HG03558 (cell line): Measurements from ENCODE around the gene C1orf116.
"Not testable (repeated sequence)": the region's sequence is repeated elsewhere in the genome, so short reads cannot be mapped to it uniquely, and the experiment has no call there.

Experiments
- ATAC-seq: cut with Tn5 transposase; IDR thresholded peaks from one replicate; pipeline ENCODE4 v1.9.1; 2021; ENCODE audit warnings: moderate number of reproducible peaks; ENCODE audit not compliant: unreplicated experiment; ENCODE audit errors: extremely low read depth

C1orf116 gene

DNA sequence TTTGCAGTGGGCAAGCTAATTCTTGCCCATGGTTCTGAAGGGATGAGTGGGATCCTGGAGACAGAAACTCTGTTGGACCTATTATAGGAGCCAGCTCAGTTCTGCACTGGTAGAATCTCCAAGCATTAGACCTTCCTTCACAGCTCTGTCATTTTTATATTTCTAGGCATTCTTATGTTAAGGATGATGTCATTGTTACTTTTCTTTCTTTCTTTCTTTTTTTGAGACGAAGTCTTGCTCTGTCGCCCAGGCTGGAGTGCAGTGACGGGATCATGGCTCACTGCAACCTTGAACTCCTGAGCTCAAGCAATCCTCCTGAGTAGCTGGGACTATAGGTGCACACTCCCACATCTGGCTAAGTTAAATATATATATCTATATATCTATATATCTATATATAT, 28.0 kb upstream of the C1orf116 start:
- ATAC-seq, result no peak

DNA sequence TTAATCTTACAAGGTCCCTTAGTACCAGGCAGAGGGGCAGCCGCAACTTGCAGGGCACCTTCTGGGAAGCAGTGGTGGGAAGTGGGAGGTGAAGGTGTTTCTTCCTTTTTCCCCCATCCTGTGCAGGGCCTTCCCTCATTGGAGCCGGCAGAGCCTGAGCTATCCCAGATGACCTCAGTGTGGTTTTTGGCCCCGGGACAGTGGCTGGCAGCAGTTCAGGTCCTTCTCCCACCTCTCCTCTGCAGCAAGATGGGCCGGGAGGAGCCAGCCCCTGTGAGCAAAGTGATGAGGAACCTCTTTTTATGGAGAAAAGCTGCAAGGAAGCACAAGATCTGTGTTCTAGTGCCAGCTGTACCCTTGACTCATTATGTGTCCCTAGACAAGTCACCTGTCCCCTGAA, 27.3 kb upstream of the C1orf116 start:
- no peak for ATAC-seq

DNA sequence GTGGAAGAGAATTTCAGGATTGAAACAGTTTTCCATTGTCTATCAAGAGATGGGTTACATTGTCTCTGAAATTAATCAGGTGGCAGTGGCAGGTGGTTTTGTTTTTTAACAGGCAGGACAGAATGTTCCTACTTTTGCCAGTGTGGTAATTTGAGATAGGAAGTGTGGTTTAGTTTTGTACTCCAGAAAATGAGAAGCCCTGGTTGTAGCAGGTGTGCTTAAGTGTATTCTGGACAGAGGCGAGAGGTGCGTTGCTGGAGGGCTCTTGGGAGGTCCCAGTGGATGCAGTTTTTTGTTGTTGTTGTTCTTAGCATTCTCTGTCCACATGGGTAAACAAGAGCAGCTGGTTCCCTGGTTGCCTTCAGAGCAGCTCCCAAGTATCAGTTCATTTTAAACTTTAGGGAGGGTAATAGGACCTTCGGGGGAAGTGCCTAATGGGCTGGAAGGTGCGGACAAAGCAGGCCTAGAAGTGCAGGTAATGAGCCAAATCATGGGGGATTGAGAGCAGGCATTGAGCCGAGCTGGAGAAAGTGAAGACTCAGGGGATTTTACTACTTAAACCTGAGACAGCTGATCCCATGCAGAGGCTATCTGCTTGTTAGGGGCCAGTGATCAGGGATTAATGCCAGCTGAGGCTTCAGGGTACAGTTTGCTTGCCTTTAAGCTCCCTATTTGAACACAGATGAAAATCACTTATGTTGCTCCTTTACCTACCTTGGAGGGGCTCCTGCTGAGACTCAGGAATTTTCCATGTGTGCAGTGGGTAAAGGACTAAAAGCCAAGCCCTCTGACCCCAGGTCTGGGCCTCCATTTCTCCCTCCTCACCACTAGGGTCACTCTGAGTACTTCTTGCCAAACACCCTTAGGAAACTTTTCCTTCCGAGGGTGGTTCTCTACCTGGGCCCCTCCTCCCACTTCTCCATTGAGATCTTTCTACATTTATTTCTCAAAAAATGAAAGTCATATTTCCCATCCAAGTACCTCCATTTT, 26.6 kb upstream of the C1orf116 start:
- ATAC-seq, result no peak

DNA sequence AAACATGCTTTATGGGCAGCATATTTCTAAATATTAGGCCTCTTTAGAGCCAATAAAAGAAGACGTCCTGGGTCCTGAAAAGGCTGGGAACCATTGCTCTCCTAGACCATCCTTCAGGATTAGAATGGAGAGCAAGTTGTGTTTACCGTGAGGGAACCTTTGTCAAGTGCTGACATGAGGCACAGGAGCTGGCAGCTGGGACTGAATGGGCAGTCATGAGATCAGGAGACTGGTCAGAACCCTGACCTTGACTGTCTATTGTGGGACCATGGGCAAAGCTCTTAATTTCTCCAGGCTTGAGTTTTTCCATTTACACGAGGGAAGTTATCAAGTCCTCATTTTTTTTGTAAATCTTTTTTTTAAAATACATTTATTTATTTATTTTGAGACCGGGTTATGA, 25.7 kb upstream of the C1orf116 start:
- ATAC-seq, result no peak

DNA sequence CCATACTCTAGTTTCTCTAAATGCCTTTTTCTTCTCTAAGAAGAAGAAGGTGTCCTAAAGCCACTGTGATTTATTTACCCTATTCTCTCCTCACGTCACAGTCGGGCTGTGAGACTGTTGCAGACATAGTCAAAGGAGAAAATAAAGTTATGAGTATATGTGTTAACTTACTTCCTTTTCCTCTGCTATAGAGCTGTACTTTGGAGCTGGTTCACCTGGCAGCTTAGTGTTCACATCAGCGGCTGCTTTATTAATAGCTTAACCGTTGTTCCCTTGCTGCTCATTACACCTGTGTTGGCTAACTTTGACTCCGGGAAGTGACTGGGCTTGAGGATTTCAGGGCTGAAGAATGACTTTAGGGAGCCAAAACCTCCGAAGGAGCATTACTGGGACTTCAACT, 24.1 kb upstream of the C1orf116 start:
- no peak for ATAC-seq

DNA sequence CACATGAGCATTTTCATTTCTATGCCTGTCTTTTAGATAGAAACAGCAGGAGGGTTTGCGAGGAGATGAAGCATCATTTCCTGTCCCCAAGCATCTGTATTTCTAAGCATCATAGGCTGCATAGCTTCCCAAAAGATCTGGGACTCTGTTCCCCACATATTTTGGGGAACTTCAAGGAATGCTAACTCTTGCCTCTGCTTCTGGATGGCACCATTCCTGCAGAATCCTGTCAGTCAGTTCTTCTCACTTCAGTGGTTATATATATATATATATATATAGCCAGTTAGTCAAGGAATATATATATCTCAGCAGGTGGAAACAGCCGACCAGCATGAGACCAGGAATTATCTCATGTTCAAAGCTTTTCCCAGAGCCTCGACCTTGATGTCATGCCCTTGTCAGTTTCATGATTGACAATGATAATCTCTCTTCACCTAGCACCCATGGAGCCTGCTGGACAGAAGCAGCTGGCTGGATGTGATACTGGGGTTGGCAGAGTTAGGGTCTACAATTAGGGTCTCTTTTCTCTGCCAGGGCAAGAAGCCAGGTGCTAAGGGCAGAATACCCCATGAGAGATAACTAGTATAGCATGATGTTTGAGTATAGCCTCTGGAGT, 22.9 kb upstream of the C1orf116 start:
- ATAC-seq, result no peak

DNA sequence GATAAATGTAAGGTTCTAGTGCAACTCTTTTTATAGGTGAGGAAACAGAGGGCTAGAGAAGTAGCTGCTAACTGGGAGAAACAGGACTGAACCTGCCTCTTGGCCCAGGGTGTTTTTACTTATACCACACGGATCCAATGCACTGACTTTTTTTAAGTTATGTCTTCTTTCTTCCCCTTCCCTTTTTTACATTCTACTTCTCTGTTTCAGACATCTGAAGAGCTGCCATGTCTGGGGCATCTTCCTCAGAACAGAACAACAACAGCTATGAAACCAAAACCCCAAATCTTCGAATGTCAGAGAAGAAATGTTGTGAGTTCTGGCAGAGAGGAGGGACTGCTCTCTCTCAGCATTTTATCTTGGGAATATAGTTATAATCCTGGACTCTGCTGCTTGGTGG, 21.9 kb upstream of the C1orf116 start:
- no peak for ATAC-seq

DNA sequence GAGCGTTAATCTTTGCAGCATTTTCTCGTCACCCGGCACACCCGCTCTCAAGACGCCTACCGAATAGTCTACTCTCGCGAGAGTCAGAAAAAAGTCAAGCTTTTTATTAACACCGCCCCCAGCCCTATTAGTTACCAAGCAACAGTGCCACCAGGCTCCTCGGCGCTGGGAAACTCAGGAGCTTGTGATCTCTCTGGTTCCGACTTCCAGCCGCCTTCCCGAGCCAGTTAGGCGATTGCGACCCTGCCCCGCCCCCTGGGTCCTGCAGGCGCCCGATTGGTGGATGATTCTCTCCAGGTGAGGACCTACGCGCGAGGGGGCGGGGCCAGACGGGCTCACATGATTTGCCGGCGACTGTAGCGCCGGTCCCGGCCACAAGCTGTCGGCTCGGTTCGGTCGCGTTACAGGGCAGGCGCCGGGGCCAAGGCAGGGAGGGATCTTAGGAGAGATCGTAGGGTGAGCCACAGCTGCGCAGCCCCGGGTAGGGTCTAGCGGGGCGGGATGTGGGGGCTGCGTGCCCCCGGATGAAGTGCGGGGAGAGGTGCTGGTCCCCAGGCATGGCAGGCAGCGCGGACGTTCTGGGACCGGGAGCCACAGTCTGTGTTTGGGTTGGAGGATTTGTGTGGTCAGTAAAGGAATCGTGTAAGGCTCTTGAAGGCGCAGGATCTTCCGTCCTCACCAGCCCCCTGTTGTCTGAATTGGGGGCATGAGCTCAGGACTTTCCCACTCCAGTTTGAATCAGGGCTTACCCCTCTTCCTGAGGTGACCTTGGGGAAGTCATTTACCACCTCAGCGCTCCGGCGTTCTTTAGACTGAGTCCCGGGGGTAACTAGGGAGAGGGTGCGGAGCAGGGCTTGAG, 20.6 kb upstream of the C1orf116 start, which contains the start of gene PFKFB2:
PFKFB2 (plus strand) TSS at position 365 of the 859 bp plus-strand sequence. CDS start 1,443 bp downstream, outside the sequence.
- peak; percentile 37 for ATAC-seq

DNA sequence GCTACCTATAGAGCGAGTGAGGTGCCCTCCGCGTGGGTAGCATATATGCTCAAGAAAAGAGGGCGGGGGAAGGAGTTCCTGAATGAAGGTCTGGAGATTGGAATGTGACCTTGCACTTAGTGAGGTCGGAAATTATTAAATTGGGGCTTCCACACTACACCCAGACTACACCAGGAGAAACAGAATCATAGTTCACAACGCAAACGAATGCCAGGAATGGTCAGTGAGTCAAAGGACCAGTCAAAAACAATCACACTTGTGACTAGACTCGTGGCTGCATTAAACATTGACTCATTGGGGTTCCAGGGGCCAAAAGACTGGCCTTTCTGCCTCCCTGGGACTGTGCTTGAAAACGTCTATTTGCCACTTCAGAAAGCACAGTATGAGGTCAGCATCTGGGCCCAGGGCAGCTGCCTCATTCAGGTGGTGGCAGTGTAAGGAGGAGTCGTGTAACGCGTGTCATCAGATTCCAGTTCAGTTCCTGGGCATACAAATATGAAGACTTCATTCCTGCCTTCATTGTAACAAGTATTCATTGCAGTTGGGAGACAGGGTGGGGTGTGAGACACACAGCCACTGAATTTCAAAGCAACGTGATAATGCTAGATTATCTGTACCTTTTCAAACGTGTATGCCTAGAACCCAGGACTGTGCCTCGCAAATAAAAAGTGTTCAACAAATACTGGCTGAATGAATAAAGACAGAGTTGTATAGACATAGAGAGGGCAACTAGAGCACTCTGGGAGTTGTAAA, 18.8 kb upstream of the C1orf116 start, which contains the start of gene YOD1:
YOD1 (minus strand) TSS at position 18 of the 753 bp plus-strand sequence. CDS start 178 bp downstream, outside the sequence.
- ATAC-seq, result no peak

DNA sequence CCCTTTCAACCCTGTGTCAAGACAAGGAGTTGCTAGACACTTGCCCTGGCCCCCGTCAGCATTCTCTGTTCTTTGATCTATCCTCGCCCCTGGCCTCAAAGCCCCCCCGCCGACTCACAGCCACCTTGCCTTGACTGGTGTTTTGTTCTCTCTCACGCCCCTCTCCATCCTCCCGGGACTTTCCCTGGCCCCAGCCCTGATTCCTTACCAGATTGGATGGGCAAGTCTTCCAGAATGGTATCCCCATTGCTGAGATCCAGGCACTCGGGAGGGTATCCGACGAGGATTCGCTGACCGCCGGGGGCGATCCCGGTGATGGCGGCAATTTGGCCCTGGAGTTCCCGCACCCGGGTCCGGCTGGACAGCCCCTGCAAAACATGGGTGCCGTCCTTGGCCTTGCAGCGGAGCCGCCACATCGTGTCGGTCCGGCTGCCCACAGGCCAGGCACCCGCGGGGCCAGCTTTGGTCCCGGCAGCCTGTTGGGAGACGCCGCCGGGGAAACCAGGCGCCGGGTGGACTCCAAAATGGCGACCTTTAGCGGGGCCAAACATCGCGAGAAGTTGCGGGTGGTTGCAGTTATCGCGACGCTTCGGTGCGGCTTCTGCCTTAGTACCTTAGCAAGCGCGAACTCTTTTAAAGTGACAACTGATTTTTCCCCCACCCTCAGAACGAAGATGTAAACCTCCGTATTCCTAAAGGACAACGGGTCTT, 18.1 kb upstream of the C1orf116 start:
- no peak for ATAC-seq

DNA sequence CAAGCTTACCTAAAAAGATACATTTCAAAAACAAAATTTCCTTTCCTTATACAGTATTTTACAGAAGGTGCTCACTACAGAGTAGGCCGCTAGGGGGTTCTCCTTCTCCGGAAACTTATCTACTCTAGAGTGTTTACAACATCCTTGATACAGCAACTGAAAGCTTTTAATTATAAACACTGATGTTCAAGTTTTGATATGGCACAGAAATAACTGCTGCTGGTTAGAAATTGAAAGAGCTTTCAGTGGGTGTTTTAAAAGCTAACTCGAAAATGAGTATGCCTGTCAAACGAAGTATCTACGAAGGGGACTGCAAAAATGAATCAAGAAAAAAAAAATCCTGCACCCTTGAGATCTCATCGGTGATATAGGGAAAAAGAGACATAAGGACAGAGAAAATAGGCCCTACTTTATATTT, 17.4 kb upstream of the C1orf116 start:
- no peak for ATAC-seq

DNA sequence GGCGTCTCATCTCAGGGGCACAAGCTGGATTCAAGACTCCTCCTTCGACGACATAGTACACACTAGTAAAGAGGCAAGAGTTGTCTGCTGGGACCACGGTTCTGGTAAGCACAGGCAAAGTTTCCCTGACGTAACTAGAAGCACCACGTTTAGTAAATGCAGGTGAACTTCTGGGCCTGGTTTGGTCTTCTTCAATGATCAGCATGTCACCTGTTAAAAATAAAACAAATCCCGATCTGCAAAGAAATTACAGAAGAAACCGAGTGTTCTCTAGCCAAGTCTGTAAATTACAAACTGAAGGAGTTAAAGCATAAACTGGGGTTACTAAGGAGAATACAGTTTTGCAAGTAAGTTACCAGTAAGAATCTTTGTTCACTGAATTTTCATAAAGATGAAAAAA, 17.0 kb upstream of the C1orf116 start:
- ATAC-seq, result no peak

DNA sequence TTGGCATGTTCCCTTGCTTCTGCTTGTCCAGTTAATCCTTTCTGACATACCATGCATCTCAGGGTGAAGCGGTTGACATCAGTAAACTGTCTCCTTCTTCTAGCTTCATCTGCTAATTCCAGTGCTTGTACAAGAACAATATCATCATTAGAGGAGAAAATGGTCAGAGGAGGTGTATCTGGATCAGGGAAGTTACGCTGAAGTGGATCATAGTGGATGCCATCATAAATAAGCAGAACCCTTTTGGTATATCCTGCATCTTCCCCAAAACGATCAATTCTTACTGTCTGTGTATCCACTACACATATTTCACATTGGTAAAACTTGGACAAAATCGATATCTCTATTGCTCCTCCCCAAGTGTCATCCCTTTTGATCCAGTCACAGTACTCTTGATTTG, 16.5 kb upstream of the C1orf116 start:
- ATAC-seq, result no peak

DNA sequence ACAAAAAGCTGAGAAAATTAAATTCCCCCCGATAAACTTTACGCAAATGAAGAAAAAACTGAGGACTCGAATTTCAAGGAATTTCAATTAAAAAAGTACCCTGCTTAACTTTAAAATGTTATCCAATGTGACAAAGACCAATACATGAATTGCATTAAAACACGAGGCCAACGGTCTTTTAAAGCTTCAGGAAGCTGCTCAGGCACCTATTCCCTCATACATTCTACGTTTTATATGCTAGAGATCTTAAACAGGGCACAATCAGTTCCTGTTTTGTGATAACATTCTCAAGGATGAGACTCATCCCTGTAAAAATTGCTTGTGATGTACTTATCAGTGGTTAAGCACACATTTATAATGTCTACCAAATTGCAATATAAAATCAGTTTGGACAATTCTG, 15.5 kb upstream of the C1orf116 start:
- ATAC-seq, result no peak

DNA sequence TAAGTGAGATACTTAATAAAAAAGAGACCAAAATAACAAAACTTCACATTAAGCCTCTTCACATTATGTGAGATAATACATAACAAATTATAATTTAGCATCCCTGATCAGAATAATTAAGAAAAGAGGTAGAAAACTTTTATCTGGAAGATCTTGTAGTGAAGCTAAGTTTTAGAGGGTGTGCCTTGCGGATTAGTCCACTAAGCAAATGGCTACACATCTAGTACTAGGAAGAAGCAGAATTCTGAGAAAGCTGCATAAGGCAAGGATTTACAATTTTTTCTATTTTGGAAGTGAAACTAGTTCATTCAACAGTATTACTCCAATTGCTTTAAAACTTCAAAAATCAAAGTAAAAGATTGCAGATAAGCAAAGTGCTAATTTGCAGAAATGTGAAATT, 14.9 kb upstream of the C1orf116 start:
- no peak for ATAC-seq

DNA sequence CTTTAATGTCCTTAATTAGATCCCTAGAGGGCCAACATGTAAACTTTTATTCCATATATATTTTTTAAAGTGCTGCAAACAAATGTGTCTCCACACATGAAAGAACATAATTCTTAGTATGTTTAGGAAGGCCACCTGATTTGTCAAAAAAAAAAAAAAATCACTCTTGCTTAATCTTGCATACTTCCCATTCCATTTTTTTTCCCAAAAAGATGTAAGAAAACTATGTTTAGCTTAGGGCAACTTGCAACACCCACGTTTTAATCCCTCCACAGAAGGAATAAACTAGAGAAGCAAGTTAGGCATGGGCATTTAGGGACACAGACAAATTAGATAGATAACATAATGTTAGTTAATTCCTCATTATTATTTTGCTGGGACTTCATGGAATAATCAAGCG, 12.9 kb upstream of the C1orf116 start:
- ATAC-seq, result no peak

DNA sequence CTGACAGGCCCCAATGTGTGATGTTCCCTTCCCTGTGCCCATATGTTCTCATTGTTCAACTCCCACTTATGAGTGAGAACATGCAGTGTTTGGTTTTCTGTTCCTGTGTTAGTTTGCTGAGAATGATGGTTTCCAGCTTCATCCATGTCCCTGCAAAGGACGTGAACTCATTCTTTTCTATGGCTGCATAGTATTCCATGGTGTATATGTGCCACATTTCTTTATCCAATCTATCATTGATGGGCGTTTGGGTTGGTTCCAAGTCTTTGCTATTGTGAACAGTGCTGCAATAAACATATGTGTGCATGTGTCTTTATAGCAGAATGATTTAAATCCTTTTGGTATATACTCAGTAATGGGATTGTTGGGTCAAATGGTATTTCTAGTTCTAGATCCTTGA, 8.8 kb upstream of the C1orf116 start:
- not testable (repeated sequence) for ATAC-seq

DNA sequence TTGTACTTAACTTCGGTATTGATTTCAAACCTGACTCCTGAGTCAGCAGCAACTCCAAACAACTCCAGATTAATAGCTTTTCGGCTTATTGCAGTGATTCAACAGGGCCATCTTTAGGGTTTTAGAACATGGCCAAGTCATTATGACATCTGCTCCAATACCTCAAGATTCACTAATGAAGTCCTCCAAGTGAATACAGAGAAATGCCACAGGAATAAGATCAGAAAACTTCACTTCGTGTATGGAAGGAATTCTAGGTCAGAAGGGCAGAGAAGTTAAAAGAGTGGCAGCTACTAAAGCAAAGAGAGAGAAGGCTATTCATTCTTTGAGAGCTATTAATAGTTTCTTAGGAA, 7.6 kb upstream of the C1orf116 start:
- ATAC-seq, result no peak
